ENCODE results near the gene CDC5L.

The CDC5L gene

GRCh38 chr6:44396968-44397367 is 9.5 kb downstream of the CDC5L start:
- no peak overlapping the region for H2AFZ ChIP-seq (ENCODE audit: low read length, unreplicated experiment)
- H3K79me2 ChIP-seq (ENCODE audit: control insufficient read depth, insufficient read depth, low read length, unreplicated experiment): peaks cover 18% of the 10 kb centered on the region
- no peak overlapping the region for H3K27ac ChIP-seq (ENCODE audit: low read depth, low read length)
- no peaks in the 10 kb centered on the region for H3K4me1 ChIP-seq (ENCODE audit: control insufficient read depth, insufficient read depth, low read length, unreplicated experiment)
- no peak overlapping the region for H3K4me3 ChIP-seq (ENCODE audit: low read depth, low read length)
- H3K27me3 ChIP-seq (ENCODE audit: insufficient read depth, low read length): no peaks in the 10 kb centered on the region
- H3K36me3 ChIP-seq (ENCODE audit: insufficient read depth, low read length): peaks cover 60% of the 10 kb centered on the region

- Histone ChIP-seq H3K79me2 (ENCODE audit: control insufficient read depth, insufficient read depth, low read length, unreplicated experiment) (peaks cover 16% of the 10 kb centered on the region), H3K36me3 (ENCODE audit: insufficient read depth, low read length) (peaks cover 54% of the 10 kb centered on the region), H2AFZ (ENCODE audit: low read length, unreplicated experiment) (no peak overlapping the region), H3K27ac (ENCODE audit: low read depth, low read length) (no peak overlapping the region), H3K27me3 (ENCODE audit: insufficient read depth, low read length) (no peaks in the 10 kb centered on the region), H3K4me1 (ENCODE audit: control insufficient read depth, insufficient read depth, low read length, unreplicated experiment) (no peaks in the 10 kb centered on the region), H3K4me3 (ENCODE audit: low read depth, low read length) (no peak overlapping the region)
Measured at GRCh38 chr6:44397424-44398164, 10.1 kb downstream of the CDC5L start.

- peaks cover 16% of the 10 kb centered on the region for H3K79me2 ChIP-seq (ENCODE audit: control insufficient read depth, insufficient read depth, low read length, unreplicated experiment)
- H3K4me3 ChIP-seq (ENCODE audit: low read depth, low read length): no peak overlapping the region
- H3K36me3 ChIP-seq (ENCODE audit: insufficient read depth, low read length): peaks cover 47% of the 10 kb centered on the region
- H2AFZ ChIP-seq (ENCODE audit: low read length, unreplicated experiment): no peak overlapping the region
- H3K27ac ChIP-seq (ENCODE audit: low read depth, low read length): no peak overlapping the region
- no peaks in the 10 kb centered on the region for H3K4me1 ChIP-seq (ENCODE audit: control insufficient read depth, insufficient read depth, low read length, unreplicated experiment)
- H3K27me3 ChIP-seq (ENCODE audit: insufficient read depth, low read length): no peaks in the 10 kb centered on the region
Measured at GRCh38 chr6:44399991-44400390, 12.5 kb downstream of the CDC5L start.

- Histone ChIP-seq H3K4me3 (ENCODE audit: low read depth, low read length) (no peak overlapping the region), H3K27me3 (ENCODE audit: insufficient read depth, low read length) (no peaks in the 10 kb centered on the region), H3K36me3 (ENCODE audit: insufficient read depth, low read length) (peaks cover 42% of the 10 kb centered on the region), H3K4me1 (ENCODE audit: control insufficient read depth, insufficient read depth, low read length, unreplicated experiment) (no peaks in the 10 kb centered on the region), H2AFZ (ENCODE audit: low read length, unreplicated experiment) (no peak overlapping the region), H3K79me2 (ENCODE audit: control insufficient read depth, insufficient read depth, low read length, unreplicated experiment) (peaks cover 16% of the 10 kb centered on the region), H3K27ac (ENCODE audit: low read depth, low read length) (no peak overlapping the region)
Measured at GRCh38 chr6:44400572-44400971, 13.1 kb downstream of the CDC5L start.

GRCh38 chr6:44401138-44401537 is 13.6 kb downstream of the CDC5L start:
- H3K36me3 ChIP-seq (ENCODE audit: insufficient read depth, low read length): peaks cover 37% of the 10 kb centered on the region

GRCh38 chr6:44404022-44404714 is 16.7 kb downstream of the CDC5L start:
- H3K4me1 ChIP-seq (ENCODE audit: control insufficient read depth, insufficient read depth, low read length, unreplicated experiment): no peaks in the 10 kb centered on the region
- H3K27me3 ChIP-seq (ENCODE audit: insufficient read depth, low read length): no peaks in the 10 kb centered on the region
- H3K36me3 ChIP-seq (ENCODE audit: insufficient read depth, low read length): peaks cover 42% of the 10 kb centered on the region
- no peak overlapping the region for H3K4me3 ChIP-seq (ENCODE audit: low read depth, low read length)
- H2AFZ ChIP-seq (ENCODE audit: low read length, unreplicated experiment): no peak overlapping the region
- H3K79me2 ChIP-seq (ENCODE audit: control insufficient read depth, insufficient read depth, low read length, unreplicated experiment): peaks cover 9% of the 10 kb centered on the region
- no peak overlapping the region for H3K27ac ChIP-seq (ENCODE audit: low read depth, low read length)

More at GRCh38 chr6:44401138-44401537, 13.6 kb downstream of the CDC5L start:
- no peaks in the 10 kb centered on the region for H3K4me1 ChIP-seq (ENCODE audit: control insufficient read depth, insufficient read depth, low read length, unreplicated experiment)
- no peaks in the 10 kb centered on the region for H3K27me3 ChIP-seq (ENCODE audit: insufficient read depth, low read length)
- H3K79me2 ChIP-seq (ENCODE audit: control insufficient read depth, insufficient read depth, low read length, unreplicated experiment): peaks cover 16% of the 10 kb centered on the region
- H3K4me3 ChIP-seq (ENCODE audit: low read depth, low read length): no peak overlapping the region
- no peak overlapping the region for H2AFZ ChIP-seq (ENCODE audit: low read length, unreplicated experiment)
- H3K27ac ChIP-seq (ENCODE audit: low read depth, low read length): no peak overlapping the region

GRCh38 chr6:44404715-44405099 is 17.2 kb downstream of the CDC5L start:
- no peak overlapping the region for H2AFZ ChIP-seq (ENCODE audit: low read length, unreplicated experiment)
- no peak overlapping the region for H3K4me3 ChIP-seq (ENCODE audit: low read depth, low read length)
- peaks cover 2% of the 10 kb centered on the region for H3K4me1 ChIP-seq (ENCODE audit: control insufficient read depth, insufficient read depth, low read length, unreplicated experiment)
- peaks cover 44% of the 10 kb centered on the region for H3K36me3 ChIP-seq (ENCODE audit: insufficient read depth, low read length)
- H3K27me3 ChIP-seq (ENCODE audit: insufficient read depth, low read length): no peaks in the 10 kb centered on the region
- no peak overlapping the region for H3K27ac ChIP-seq (ENCODE audit: low read depth, low read length)
- peaks cover 12% of the 10 kb centered on the region for H3K79me2 ChIP-seq (ENCODE audit: control insufficient read depth, insufficient read depth, low read length, unreplicated experiment)

- Histone ChIP-seq H2AFZ (ENCODE audit: low read length, unreplicated experiment) (no peak overlapping the region), H3K27ac (ENCODE audit: low read depth, low read length) (no peak overlapping the region), H3K36me3 (ENCODE audit: insufficient read depth, low read length) (peaks cover 50% of the 10 kb centered on the region), H3K27me3 (ENCODE audit: insufficient read depth, low read length) (no peaks in the 10 kb centered on the region), H3K79me2 (ENCODE audit: control insufficient read depth, insufficient read depth, low read length, unreplicated experiment) (peaks cover 16% of the 10 kb centered on the region), H3K4me1 (ENCODE audit: control insufficient read depth, insufficient read depth, low read length, unreplicated experiment) (peaks cover 3% of the 10 kb centered on the region), H3K4me3 (ENCODE audit: low read depth, low read length) (no peak overlapping the region)
Measured at GRCh38 chr6:44407951-44408670, 20.6 kb downstream of the CDC5L start.

GRCh38 chr6:44409207-44409794 is 21.8 kb downstream of the CDC5L start:
- H3K79me2 ChIP-seq (ENCODE audit: control insufficient read depth, insufficient read depth, low read length, unreplicated experiment): peaks cover 22% of the 10 kb centered on the region
- H3K4me3 ChIP-seq (ENCODE audit: low read depth, low read length): no peak overlapping the region
- peaks cover 3% of the 10 kb centered on the region for H3K4me1 ChIP-seq (ENCODE audit: control insufficient read depth, insufficient read depth, low read length, unreplicated experiment)
- H2AFZ ChIP-seq (ENCODE audit: low read length, unreplicated experiment): no peak overlapping the region
- no peaks in the 10 kb centered on the region for H3K27me3 ChIP-seq (ENCODE audit: insufficient read depth, low read length)
- no peak overlapping the region for H3K27ac ChIP-seq (ENCODE audit: low read depth, low read length)
- peaks cover 49% of the 10 kb centered on the region for H3K36me3 ChIP-seq (ENCODE audit: insufficient read depth, low read length)

- Histone ChIP-seq H3K79me2 (ENCODE audit: control insufficient read depth, insufficient read depth, low read length, unreplicated experiment) (peaks cover 29% of the 10 kb centered on the region), H3K36me3 (ENCODE audit: insufficient read depth, low read length) (peaks cover 54% of the 10 kb centered on the region), H3K27ac (ENCODE audit: low read depth, low read length) (no peak overlapping the region), H3K27me3 (ENCODE audit: insufficient read depth, low read length) (no peaks in the 10 kb centered on the region), H3K4me3 (ENCODE audit: low read depth, low read length) (no peak overlapping the region), H2AFZ (ENCODE audit: low read length, unreplicated experiment) (no peak overlapping the region), H3K4me1 (ENCODE audit: control insufficient read depth, insufficient read depth, low read length, unreplicated experiment) (peaks cover 6% of the 10 kb centered on the region)
Measured at GRCh38 chr6:44410363-44410762, 22.9 kb downstream of the CDC5L start.
